K562 (cell line): ENCODE measurements around the gene SCAMP1. TPM values are rescaled to one million over a fixed set of nuclear protein-coding genes. Genes with fewer than 3 reads are reported as not detected.
A peak's percentile ranks its signal among the peaks of the same experiment; 100 is the strongest.

Experiments used
- ATAC-seq: fragments of 200-7000 bp; cut with Tn5 transposase; 3 replicates; pipeline ENCODE4 v1.9.1; 2020; ENCODE audit warnings: moderate library complexity
- BruUV-seq: library from RNA; stranded (reverse); fragments of 400-500 nt; replicated peaks from 2 replicates; lab custom pipeline; 2021; lab: Mats Ljungman, UMichigan
- CTCF ChIA-PET: fragments of 300-600 bp; formaldehyde crosslinking; extraction: SDS; loops from one replicate; lab custom pipeline; 2021; ENCODE audit warnings: low intra/inter-chr PET ratio; lab: Yijun Ruan, JAX
- POLR2A ChIA-PET: fragments of 300-600, 350-650 bp; sonication (Branson Sonifier 250); formaldehyde crosslinking; extraction: SDS; loops from one replicate; lab custom pipeline; 2021; ENCODE audit warnings: antibody characterized with exemption, inconsistent platforms; lab: Yijun Ruan, JAX
- DNase-seq, 4 experiments: peaks; one replicate each; pipeline versions ENCODE4 v3.0.0 to v3.0.0-alpha.2; 2011 to 2018; ENCODE audit warnings: low spot score in 3 of 4, mixed read lengths in 3 of 4; ENCODE audit errors: extremely low read depth in 1 of 4
- FAIRE-seq: peaks from 2 replicates; lab custom pipeline; 2011; peaks lifted over from hg19 to GRCh38; lab: Jason Lieb, UNC
- H2AFZ ChIP-seq: 2 replicates; pipeline ENCODE4 v1.6.0; 2011; ENCODE audit warnings: low read depth, low read length, control low read depth, inconsistent platforms
- H3K27ac ChIP-seq: fragments of 200-600 bp; 3 replicates; pipeline ENCODE4 v1.8.0; 2011; ENCODE audit warnings: low read depth, mild to moderate bottlenecking, control low read depth, inconsistent platforms, low read length, moderate library complexity, mixed read lengths; ENCODE audit errors: extremely low read depth
- H3K27me3 ChIP-seq, 2 experiments: fragments of 300-600 bp in 1 of 2; 2 replicates in 1 of 2; 3 replicates in 1 of 2; pipeline versions ENCODE4 v1.6.0 to v1.8.0; 2011; ENCODE audit warnings: inconsistent platforms in 2 of 2, low read length in 2 of 2, mild to moderate bottlenecking in 1 of 2, mixed read lengths in 1 of 2, moderate library complexity in 1 of 2; ENCODE audit not compliant: control insufficient read depth in 2 of 2, insufficient read depth in 2 of 2
- H3K36me3 ChIP-seq: fragments of 300-600 bp; 3 replicates; pipeline ENCODE4 v1.8.0; 2011; ENCODE audit warnings: mild to moderate bottlenecking, low read length, inconsistent platforms; ENCODE audit not compliant: control insufficient read depth, insufficient read depth
- H3K4me1 ChIP-seq, 2 experiments: fragments of 200-600 bp in 1 of 2; replicated peaks in 1 of 2; 2 replicates in 1 of 2; 3 replicates in 1 of 2; pipeline versions ENCODE4 v1.5.1 to v1.8.0; 2011; ENCODE audit warnings: inconsistent platforms in 2 of 2, low read length in 2 of 2, mild to moderate bottlenecking in 1 of 2, mixed read lengths in 1 of 2, moderate library complexity in 1 of 2; ENCODE audit not compliant: control insufficient read depth in 2 of 2, insufficient read depth in 2 of 2
- H3K4me2 ChIP-seq: 2 replicates; pipeline ENCODE4 v1.6.1; 2011; ENCODE audit warnings: low read length, control low read depth, inconsistent platforms, mixed read lengths; ENCODE audit not compliant: insufficient read depth
- H3K4me3 ChIP-seq: fragments of 200-600 bp; sonication (generic), shearing (Covaris generic); 2 replicates; pipeline ENCODE4 v1.5.1; 2016; ENCODE audit warnings: control low read depth, inconsistent platforms
- H3K79me2 ChIP-seq: fragments of 200-600 bp; 3 replicates; pipeline ENCODE4 v1.8.0; 2011; ENCODE audit warnings: low read length, inconsistent platforms; ENCODE audit not compliant: control insufficient read depth, insufficient read depth
- H3K9ac ChIP-seq, 2 experiments: 2 replicates each; pipeline versions ENCODE4 v1.6.0 to v1.6.1; 2011; ENCODE audit warnings: low read depth in 2 of 2, low read length in 2 of 2, control low read depth in 1 of 2, inconsistent platforms in 1 of 2, mild to moderate bottlenecking in 1 of 2, mixed read lengths in 1 of 2; ENCODE audit not compliant: insufficient read depth in 1 of 2
- H3K9me1 ChIP-seq: one replicate; pipeline ENCODE4 v1.6.0; 2011; ENCODE audit warnings: inconsistent platforms, mild to moderate bottlenecking, low read length, moderate library complexity; ENCODE audit not compliant: control insufficient read depth, insufficient read depth
- H3K9me3 ChIP-seq: replicated peaks from 2 replicates; pipeline ENCODE4 v1.5.1; 2011; ENCODE audit warnings: low read depth, low read length, inconsistent platforms; ENCODE audit not compliant: control insufficient read depth, insufficient read depth
- H4K20me1 ChIP-seq: replicated peaks from 2 replicates; pipeline ENCODE4 v1.6.1; 2011; ENCODE audit warnings: low read length, inconsistent platforms, mixed read lengths; ENCODE audit not compliant: control insufficient read depth, insufficient read depth
- BMI1 ChIP-seq: fragments of 150-350 bp; IDR thresholded peaks from 2 replicates; pipeline ENCODE4 v1.6.1; 2014; ENCODE audit warnings: low read length
- EP400 ChIP-seq: fragments of 450-650 bp; IDR thresholded peaks from 2 replicates; pipeline ENCODE4 v1.6.1; 2017; ENCODE audit warnings: antibody characterized with exemption, mild to moderate bottlenecking, moderate library complexity
- FIP1L1 ChIP-seq: fragments of 200-400 bp; formaldehyde crosslinking; IDR thresholded peaks from 2 replicates; pipeline ENCODE4 v1.6.1; 2018; ENCODE audit warnings: mild to moderate bottlenecking, low read depth, low read length; ENCODE audit not compliant: poor library complexity, severe bottlenecking
- GATAD2A ChIP-seq: fragments of 450-650 bp; IDR thresholded peaks from 2 replicates; pipeline ENCODE4 v1.6.1; 2017
- NR1H2 ChIP-seq: sonication (generic); formaldehyde crosslinking; IDR thresholded peaks from 2 replicates; pipeline ENCODE4 v1.4.0; 2020; ENCODE audit warnings: mild to moderate bottlenecking, missing genetic modification reagents
- SOX6 ChIP-seq: fragments of 450-650 bp; IDR thresholded peaks from 2 replicates; pipeline ENCODE4 v1.6.1; 2014; ENCODE audit warnings: mild to moderate bottlenecking
- ZNF561 ChIP-seq: fragments of 450-650 bp; formaldehyde crosslinking; conservative IDR thresholded peaks from 2 replicates; pipeline ENCODE4 v1.4.0; 2020; ENCODE audit warnings: mild to moderate bottlenecking, moderate library complexity
- ZNF589 ChIP-seq: fragments of 200-800 bp; sonication (Bioruptor generic); IDR thresholded peaks from 2 replicates; pipeline ENCODE4 v1.6.1; 2016; ENCODE audit warnings: low read depth, missing genetic modification characterization, missing compliant biosample characterization
- WGBS: fragments of 100-300 bp; shearing (Covaris generic); methylation state at CpG from one replicate; pipeline ENCODE4 v1.1.6; 2016; ENCODE audit warnings: low coverage, mixed read lengths; ENCODE audit not compliant: insufficient coverage; ENCODE audit errors: missing lambda C conversion rate; 5-methylcytosine and 5-hydroxymethylcytosine counted together
- in situ Hi-C: fragments of 300-500 bp; cut with MboI; formaldehyde crosslinking; loops from 4 replicates; pipeline ENCODE4 v1.15.0; 2018; ENCODE audit warnings: inconsistent platforms, mixed read lengths
- intact Hi-C: fragments of 100-400 bp; cut with micrococcal nuclease; formaldehyde crosslinking; loops from 2 replicates; pipeline ENCODE4 v1.14.2; 2022
- polyA plus RNA-seq, 8 experiments: library from polyadenylated mRNA; depleted of rRNA in 4 of 8; stranded (reverse) in 5 of 8; unstranded in 3 of 8; fragments of >200 nt; fragmentation: Nextera tagmentation in 2 of 8; fragmentation: Illumina TruSeq in 1 of 8; extraction: Ambion mirVana in 2 of 8; extraction: Trizol in 1 of 8; gene quantifications; 2 replicates each; pipeline versions ENCODE4 v1.2.1 to v1.2.3, GENCODE V29; 2011 to 2014; ENCODE audit warnings: inconsistent platforms in 1 of 8, missing spikeins in 1 of 8
- total RNA-seq, 7 experiments: library from RNA; depleted of rRNA in 6 of 7; stranded (reverse); fragments of >200 nt in 6 of 7; fragmentation: Illumina TruSeq in 2 of 7; extraction: Trizol in 2 of 7; gene quantifications; 2 replicates each; pipeline versions ENCODE4 v1.2.1 to v1.2.3, GENCODE V29; 2011 to 2021; ENCODE audit warnings: low replicate concordance in 1 of 7
- TF ChIP-seq, protein P1 (sequence below), 2 experiments: fragments of 450-650 bp in 1 of 2; sonication (generic) in 1 of 2; formaldehyde crosslinking in 1 of 2; IDR thresholded peaks; 2 replicates each; pipeline versions ENCODE4 v1.7.1 to v1.9.0; 2016 to 2022; ENCODE audit warnings: inconsistent platforms in 1 of 2, mild to moderate bottlenecking in 1 of 2, missing genetic modification reagents in 1 of 2
- TF ChIP-seq, protein P2 (sequence below): fragments of 450-650 bp; formaldehyde crosslinking; IDR thresholded peaks from 2 replicates; pipeline ENCODE4 v1.4.0; 2020; ENCODE audit warnings: mild to moderate bottlenecking, moderate library complexity
- TF ChIP-seq, protein P3 (sequence below): fragments of 450-650 bp; IDR thresholded peaks from 2 replicates; pipeline ENCODE4 v1.6.1; 2016; ENCODE audit warnings: low read depth, mild to moderate bottlenecking, moderate library complexity

SCAMP1 gene
- total and polyA plus RNA-seq, 9 of the 15 experiments (the other 6 are each of a cell fraction or from before 2014, with no cell fraction given) = 5.4 to 23.9 (median 13.8) TPM

DNA sequence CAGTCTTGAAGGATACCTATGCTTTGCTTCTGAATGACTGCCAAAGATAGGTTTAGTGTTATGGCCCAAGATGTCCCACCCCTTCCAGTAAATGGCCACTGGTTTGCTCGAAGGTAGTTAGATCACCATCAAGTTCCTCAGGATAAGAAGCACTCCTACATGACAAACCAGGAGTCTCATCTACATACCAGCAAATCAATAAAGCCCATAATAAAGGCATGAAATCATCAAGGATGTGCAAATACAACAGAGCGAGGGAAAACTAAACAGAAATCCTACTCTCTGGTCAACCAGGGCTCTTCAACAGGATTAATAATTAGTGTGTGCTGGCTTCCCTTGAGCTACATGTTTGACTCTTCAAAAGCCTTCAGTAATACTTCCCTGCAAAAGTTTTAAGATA, 147.1 kb downstream of the SCAMP1 start:
- intact Hi-C loops = no loop called here
- BruUV-seq = no TSS peak
- CTCF ChIA-PET = no interaction called here
- peaks cover 36% of the 10 kb centered on the region for H3K79me2 ChIP-seq
- FAIRE-seq (no peak), DNase-seq (no peak), ATAC-seq (no peak)
- no peak overlapping the region for H3K27ac ChIP-seq
- WGBS = 43% methylated on average over 2 of the region's 2 CpGs
- peak overlapping the region; percentile 90 for H3K4me2 ChIP-seq
- no peak overlapping the region for H3K9ac ChIP-seq
- H2AFZ ChIP-seq = no peak overlapping the region
- in situ Hi-C loops = loop anchor here (25.0 kb wide), 1 partner anchor 1905 kb away; the partner anchor contains the start of gene ZFYVE16
- POLR2A ChIA-PET = interaction anchor here (0.7 to 2.3 kb wide), 3 partner anchors 11 to 283 kb away, joined by 3 to 6 read pairs (median 4); no protein-coding TSS in a partner anchor
- no peaks in the 10 kb centered on the region for H3K36me3 ChIP-seq
- no peaks in the 10 kb centered on the region for H4K20me1 ChIP-seq
- H3K4me3 ChIP-seq = 0 out of 2 replicates have a peak overlapping the region, but pooled peaks have one; percentile 49
- H3K27me3 ChIP-seq = no peaks in the 10 kb centered on the region
- peaks cover 19 to 41% of the 10 kb centered on the region in 2 experiments for H3K4me1 ChIP-seq
- H3K9me1 ChIP-seq = no peaks in the 10 kb centered on the region
- no peaks in the 10 kb centered on the region for H3K9me3 ChIP-seq
- TF ChIP-seq ZNF589 (CRISPR knock-in tag) (no peak), NR1H2 (CRISPR knock-in tag) (no peak), ZNF561 (CRISPR knock-in tag) (no peak), FIP1L1 (no peak), SOX6 (no peak), GATAD2A (no peak), BMI1 (no peak), EP400 (no peak)
- TF ChIP-seq, protein P1, sequence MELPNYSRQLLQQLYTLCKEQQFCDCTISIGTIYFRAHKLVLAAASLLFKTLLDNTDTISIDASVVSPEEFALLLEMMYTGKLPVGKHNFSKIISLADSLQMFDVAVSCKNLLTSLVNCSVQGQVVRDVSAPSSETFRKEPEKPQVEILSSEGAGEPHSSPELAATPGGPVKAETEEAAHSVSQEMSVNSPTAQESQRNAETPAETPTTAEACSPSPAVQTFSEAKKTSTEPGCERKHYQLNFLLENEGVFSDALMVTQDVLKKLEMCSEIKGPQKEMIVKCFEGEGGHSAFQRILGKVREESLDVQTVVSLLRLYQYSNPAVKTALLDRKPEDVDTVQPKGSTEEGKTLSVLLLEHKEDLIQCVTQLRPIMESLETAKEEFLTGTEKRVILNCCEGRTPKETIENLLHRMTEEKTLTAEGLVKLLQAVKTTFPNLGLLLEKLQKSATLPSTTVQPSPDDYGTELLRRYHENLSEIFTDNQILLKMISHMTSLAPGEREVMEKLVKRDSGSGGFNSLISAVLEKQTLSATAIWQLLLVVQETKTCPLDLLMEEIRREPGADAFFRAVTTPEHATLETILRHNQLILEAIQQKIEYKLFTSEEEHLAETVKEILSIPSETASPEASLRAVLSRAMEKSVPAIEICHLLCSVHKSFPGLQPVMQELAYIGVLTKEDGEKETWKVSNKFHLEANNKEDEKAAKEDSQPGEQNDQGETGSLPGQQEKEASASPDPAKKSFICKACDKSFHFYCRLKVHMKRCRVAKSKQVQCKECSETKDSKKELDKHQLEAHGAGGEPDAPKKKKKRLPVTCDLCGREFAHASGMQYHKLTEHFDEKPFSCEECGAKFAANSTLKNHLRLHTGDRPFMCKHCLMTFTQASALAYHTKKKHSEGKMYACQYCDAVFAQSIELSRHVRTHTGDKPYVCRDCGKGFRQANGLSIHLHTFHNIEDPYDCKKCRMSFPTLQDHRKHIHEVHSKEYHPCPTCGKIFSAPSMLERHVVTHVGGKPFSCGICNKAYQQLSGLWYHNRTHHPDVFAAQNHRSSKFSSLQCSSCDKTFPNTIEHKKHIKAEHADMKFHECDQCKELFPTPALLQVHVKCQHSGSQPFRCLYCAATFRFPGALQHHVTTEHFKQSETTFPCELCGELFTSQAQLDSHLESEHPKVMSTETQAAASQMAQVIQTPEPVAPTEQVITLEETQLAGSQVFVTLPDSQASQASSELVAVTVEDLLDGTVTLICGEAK (IDR thresholded peaks at IDR 0.05) = no peak
- TF ChIP-seq, protein P1 (CRISPR knock-in tag; IDR thresholded peaks at IDR 0.05) = no peak
- TF ChIP-seq, protein P2, sequence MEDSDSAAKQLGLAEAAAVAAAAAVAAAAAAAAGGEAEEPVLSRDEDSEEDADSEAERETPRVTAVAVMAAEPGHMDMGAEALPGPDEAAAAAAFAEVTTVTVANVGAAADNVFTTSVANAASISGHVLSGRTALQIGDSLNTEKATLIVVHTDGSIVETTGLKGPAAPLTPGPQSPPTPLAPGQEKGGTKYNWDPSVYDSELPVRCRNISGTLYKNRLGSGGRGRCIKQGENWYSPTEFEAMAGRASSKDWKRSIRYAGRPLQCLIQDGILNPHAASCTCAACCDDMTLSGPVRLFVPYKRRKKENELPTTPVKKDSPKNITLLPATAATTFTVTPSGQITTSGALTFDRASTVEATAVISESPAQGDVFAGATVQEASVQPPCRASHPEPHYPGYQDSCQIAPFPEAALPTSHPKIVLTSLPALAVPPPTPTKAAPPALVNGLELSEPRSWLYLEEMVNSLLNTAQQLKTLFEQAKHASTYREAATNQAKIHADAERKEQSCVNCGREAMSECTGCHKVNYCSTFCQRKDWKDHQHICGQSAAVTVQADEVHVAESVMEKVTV (CRISPR knock-in tag) = no peak
- TF ChIP-seq, protein P3, sequence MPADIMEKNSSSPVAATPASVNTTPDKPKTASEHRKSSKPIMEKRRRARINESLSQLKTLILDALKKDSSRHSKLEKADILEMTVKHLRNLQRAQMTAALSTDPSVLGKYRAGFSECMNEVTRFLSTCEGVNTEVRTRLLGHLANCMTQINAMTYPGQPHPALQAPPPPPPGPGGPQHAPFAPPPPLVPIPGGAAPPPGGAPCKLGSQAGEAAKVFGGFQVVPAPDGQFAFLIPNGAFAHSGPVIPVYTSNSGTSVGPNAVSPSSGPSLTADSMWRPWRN = no peak
